Stimulated activated CD4-positive, alpha-beta T cell treated with anti-CD3 and anti-CD28 coated beads, Interleukin-12 subunit alpha, Interleukin-12 subunit beta, amount 100 ng/mL, for 24 hours (primary cell): ENCODE results near the gene ZP4.
A peak's percentile ranks its signal among the peaks of the same experiment; 100 is the strongest.
"Not testable (repeated sequence)": the region's sequence is repeated elsewhere in the genome, so short reads cannot be mapped to it uniquely, and the experiment has no call there.

Experiments used
- DNase-seq, 2 experiments: peaks; one replicate each; pipeline ENCODE4 v3.0.0-alpha.2; 2020; ENCODE audit warnings: low read depth in 2 of 2

Gene ZP4

DNA sequence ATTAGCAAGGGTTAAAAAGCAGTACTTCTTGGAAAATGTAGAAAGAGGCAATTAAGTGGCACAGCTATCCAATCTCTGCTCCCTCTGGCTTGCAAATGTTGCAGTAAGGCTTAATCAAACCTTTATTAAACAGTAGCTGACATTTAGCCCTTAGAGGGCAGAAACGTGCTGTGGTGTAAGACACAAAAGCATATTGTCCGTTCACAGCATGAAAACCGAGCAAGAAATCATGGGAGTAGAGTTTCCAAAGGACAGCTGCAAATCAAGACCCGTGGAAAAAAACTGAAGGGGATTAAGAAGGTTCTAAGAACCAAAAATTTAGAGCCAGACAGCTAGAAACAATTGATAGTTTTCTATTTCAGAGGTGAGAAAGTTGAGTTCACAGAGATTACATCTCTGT lies 13.1 kb downstream of the ZP4 start:
- no peak for DNase-seq

- no peak for DNase-seq
Observed at GRCh38 chr1:237875291-237875690, 15.4 kb downstream of the ZP4 start.

- DNase-seq, result no peak
Observed at GRCh38 chr1:237873487-237874211, 17.1 kb downstream of the ZP4 start.

GRCh38 chr1:237868817-237869600 lies 21.7 kb downstream of the ZP4 start:
- DNase-seq, result no peak

DNA sequence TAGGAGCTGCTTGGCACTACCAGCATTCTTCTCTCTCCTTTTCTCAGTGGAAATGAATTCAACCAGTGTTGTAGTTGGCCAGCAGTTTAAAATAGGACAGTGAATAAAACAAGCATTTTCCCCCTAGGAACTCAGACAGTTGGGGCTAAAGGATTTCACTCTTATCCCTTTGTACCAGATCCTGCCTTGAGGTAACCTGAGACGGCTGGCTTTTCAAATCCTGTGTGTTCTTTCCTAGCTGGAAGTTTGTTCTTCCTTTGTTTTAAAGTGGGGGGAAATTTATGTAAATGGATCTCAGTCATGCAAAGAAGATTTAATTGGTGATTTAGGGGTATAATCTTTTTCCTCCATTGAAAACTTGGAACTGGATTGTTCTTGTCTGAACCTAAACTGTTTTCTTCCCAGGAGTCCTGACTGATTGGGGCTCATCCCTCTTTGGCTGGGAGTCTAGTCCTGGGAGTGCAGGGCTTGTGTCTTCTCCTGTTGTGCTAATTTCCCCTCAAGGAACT lies 23.3 kb downstream of the ZP4 start:
- DNase-seq, result no peak

DNA sequence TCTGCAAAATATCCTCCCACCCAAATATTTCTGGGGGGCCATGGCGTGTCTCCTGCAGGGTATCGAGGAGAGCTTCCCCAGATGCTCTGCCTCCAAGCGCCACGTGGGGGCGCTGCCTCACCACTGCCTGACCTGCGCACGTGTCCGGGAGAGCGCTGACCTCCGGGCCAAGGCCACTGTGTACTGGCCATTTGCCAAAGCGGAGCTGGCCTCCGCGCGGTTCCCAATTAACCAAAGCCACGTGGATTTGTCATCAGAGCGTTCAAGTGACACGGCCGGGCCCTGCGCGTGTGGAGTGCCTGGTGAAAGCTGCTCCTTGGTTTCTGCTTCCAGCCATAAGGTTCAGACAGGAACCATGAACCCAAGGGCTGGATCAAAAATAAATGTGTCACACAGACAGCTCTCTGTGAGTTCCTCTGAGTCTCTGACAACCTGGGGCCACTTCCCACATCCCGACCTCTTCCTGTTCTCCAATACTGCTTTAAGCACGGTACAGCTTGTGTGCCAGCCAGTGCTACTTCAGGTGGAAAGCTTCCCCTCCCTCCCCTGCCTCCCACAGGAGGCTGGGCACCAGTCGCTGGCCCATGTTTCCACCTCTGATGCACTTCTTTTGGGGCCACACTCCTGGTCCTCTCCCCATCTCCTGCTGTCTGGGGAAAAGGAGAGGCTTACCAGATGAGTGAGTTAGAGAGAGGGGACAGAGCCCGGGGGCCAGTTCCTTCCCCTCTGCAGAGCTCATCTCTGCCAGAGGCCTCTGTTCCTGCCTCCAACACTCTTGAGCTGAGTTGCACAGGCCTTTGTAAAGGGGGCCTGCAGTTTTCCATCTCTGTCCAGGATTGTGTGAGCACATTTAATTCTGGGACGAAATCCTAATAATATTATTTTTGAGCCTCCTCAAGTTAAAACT lies 26.1 kb downstream of the ZP4 start:
- DNase-seq, result no peak

GRCh38 chr1:237863234-237863633 lies 27.5 kb downstream of the ZP4 start:
- DNase-seq, result no peak

GRCh38 chr1:237861944-237862343 lies 28.8 kb downstream of the ZP4 start:
- no peak for DNase-seq

DNA sequence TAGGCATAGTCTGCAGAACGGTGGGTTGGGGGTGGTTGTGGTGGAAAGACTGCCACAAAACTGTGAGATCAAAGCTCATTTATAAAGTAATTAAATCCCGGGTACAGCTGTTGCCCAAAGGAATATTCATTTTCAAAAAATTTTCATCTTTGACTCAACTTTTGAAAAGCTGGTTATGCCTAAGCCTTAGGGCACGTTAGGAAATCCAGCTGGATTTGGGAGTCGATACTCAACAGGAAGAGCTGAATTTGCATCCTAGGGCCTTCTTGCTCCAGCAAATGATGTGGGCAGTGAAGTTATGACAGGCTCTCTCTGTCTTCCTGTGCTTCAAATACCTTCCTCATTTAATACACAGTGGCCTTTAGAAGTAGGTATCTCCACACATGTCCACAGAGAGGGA lies 31.7 kb downstream of the ZP4 start:
- no peak for DNase-seq

DNA sequence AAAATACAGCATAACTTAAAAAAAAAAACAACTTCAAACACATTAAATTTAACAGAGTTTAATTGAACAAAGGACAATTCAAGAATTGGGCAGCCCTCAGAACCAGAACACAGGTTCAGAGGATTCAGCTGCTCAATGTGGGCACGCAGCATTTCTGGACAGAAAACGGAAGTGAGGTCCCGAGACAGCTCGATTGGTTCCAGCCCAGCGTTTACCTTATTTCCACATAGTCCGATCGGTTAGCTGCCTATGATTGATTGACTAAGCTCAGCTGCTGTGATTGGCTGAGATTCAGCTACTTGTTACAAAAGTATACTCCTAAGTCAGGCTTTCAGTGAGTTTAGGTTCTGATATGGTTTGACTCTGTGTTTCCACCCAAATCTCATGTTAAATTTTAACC lies 33.3 kb downstream of the ZP4 start:
- DNase-seq, result no peak

DNA sequence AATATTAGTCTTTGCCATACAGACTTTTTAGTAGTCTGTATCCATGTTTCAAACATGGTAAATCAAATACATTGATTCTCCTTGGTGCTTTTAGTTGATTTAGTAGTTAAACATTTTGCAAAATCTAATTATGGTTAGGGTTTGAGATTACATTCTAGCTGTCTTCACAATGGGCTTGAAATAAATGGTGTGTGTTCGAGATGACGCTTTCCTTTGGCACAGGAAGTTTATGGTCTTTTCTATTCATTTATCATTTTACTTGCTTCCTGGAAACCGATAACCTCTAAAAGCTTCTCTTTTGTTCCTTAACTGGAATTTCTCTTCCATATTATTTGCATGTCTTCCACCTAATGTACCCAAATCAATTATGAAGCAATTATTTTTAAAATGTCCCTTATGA lies 38.4 kb downstream of the ZP4 start:
- no peak for DNase-seq

DNA sequence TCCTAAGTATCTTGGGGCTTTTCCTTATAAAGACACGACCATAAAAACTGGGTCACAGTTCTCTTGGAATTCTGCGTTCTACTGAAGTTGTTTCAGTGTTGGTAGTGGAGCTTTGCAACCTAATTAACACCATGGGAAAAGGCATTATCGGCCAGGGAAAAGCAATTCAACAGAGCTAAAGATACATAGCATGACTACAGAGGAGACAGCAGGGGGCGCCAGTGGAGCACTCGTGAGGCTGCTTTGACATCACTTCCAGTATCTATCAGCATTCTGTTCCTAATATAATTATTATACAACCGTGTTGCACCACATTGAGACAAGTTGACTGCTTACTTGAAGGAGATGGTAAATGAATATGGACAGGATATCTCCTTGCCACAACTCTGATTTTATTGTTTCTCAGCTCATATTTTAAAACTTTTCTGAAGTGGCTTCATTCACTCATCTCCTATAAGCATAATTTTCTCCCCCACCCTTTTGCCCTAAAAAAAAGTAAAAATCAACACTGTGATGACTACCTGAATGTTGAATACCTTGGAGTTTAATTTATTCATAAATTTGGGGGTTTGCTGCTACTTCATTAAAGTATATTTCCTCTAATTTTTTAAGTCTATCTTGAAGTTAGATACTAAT lies 39.4 kb downstream of the ZP4 start:
- peak in 1 of 2 experiments; percentile 13 for DNase-seq

- DNase-seq, result not testable (repeated sequence)
Observed at GRCh38 chr1:237843516-237843915, 47.2 kb downstream of the ZP4 start.

GRCh38 chr1:237841485-237841884 lies 49.2 kb downstream of the ZP4 start:
- DNase-seq, result no peak

- DNase-seq, result no peak
Observed at GRCh38 chr1:237838904-237839534, 51.7 kb downstream of the ZP4 start.

DNA sequence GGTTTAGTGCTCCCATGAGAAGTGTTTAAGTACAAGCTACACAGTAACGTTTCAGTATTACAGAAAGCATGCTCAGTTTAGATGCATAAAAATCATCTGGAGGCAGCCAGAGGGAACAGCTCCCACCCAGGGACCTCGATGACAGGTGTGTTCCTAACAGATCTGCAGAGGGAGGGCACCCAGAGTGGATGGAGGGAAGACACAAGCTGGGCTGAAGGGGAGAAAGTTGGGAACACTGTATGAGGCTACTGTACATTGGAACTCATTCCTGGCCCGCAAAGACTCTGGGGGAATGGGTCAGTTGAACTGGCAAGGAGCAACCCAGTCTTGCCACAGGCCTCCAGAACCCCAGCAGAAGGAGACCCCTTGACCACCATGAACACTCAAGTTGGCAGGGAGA lies 52.4 kb downstream of the ZP4 start:
- DNase-seq, result no peak

- no peak for DNase-seq
Observed at GRCh38 chr1:237834461-237834860, 56.3 kb downstream of the ZP4 start.

DNA sequence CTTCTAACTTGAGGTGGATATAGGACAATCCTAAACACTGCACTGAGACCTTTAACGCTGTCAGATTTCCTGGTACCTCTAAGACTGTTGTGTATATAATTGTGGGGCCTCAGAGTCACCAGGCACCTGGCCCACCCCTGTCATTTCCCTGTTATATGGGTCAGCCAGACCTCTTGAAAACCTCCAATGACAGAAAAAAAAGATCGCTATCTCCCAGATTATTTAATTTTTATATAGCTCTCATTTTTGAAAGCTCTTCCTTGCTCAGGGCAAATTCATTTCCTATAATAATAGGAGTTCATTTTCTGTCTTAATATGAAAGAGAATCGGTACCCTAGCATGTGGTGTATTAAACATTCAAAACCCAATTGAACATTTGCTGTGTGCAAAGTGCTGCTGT lies 56.7 kb downstream of the ZP4 start:
- DNase-seq, result no peak

GRCh38 chr1:237832858-237833257 lies 57.9 kb downstream of the ZP4 start:
- no peak for DNase-seq
